ENCODE measurements around the gene SLC22A17.
"Not testable (repeated sequence)": the region's sequence is repeated elsewhere in the genome, so short reads cannot be mapped to it uniquely, and the experiment has no call there.

Gene SLC22A17

DNA sequence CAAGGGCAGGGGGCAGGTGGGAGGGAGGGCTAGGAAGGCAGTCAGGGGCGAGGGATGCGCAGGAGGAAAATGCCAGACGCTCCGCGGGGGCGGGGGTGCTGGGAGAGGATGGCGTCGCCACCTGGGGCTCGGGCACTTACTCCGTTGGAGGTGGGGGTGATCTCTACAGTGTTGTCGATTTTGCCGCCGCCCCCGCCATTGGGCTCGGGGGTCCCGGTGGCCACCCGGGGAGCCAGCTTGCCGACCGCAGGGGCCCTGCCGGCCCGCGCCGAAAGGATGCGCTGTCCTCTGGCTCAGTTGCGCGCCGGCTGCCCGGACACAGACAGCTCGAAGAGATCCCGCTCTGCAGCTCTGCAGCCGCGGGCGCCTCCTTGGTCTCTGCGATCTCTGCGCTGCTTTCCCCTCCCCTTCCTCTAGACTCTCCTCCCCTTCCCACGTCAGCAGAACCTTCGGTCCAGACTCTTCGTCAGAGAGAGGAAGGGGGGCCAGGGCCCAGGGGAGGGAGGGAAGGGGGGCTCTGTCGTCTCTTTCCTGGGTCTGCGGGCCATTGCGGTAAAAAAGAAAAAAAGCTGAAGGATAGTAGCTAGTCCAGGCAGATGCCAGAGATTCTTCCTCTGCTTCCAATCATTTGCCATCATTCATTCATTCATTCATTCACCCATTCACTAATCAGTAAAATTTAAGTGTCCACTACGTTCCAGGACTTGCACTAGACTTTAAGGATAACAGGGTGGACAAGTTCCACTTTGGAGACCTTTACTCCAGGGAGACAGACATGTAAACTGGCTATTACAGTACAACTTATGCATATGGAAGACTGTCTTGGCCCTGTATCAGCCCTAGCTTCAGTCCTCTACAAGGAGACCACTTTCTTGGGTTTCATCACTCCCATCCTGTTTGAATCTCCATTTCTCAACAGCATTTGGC, at the start of gene SLC22A17:
Gene SLC22A17, minus strand, starts transcription at position 382 of the 927 bp plus-strand sequence.
- peak within 1 kb of the TSS; percentile 87 for H3K4me3 ChIP-seq (ENCODE audit: low read depth, low read length)
- H3K4me1 ChIP-seq (ENCODE audit: control insufficient read depth, insufficient read depth, low read length): peaks cover 3% of the 10 kb centered on the region; the same call in 1 of the 2 replicates
- H3K36me3 ChIP-seq (ENCODE audit: control insufficient read depth, insufficient read depth, low read length): peaks cover 18% of the 10 kb centered on the region
- H3K9ac ChIP-seq (ENCODE audit: low read length): peak within 1 kb of the TSS; percentile 45
- H3K9me3 ChIP-seq (ENCODE audit: control insufficient read depth, insufficient read depth, low read depth, low read length): no peaks in the 10 kb centered on the region
- H3K27ac ChIP-seq (ENCODE audit: low read depth, low read length): no peak within 1 kb of the TSS
- peaks cover 40% of the 10 kb centered on the region for H3K27me3 ChIP-seq (ENCODE audit: control insufficient read depth, insufficient read depth, low read length)

DNA sequence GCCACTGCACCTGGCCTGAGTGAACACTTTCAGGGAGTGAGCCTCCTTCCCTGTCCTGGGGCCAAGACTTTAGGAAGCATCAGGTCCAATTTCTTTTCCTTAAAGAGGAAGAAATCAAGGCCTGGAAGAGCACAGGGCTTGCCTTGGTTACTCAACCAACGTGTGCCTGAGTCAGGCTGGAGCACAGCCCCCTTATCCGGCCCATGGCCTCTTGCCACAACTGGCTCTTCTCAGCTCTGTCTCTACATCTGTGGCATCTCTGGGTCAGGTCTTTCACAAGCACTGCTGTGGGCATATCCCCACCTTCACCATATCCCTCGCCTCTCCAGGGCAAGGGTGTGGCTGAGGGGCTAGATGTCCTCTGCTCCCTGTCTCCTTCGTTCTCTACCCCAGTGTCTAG, 48.6 kb upstream of the SLC22A17 start:
- no peaks in the 10 kb centered on the region for H3K9me3 ChIP-seq (ENCODE audit: control insufficient read depth, insufficient read depth, low read depth, low read length)
- H3K27me3 ChIP-seq (ENCODE audit: control insufficient read depth, insufficient read depth, low read length): peaks cover 37% of the 10 kb centered on the region
- H3K36me3 ChIP-seq (ENCODE audit: control insufficient read depth, insufficient read depth, low read length): no peaks in the 10 kb centered on the region
- H3K4me3 ChIP-seq (ENCODE audit: low read depth, low read length): no peak overlapping the region
- H3K4me1 ChIP-seq (ENCODE audit: control insufficient read depth, insufficient read depth, low read length): 0 out of 2 replicates have a peak, but pooled peaks cover 5% of the 10 kb centered on the region
- H3K9ac ChIP-seq (ENCODE audit: low read length): no peak overlapping the region
- H3K27ac ChIP-seq (ENCODE audit: low read depth, low read length): no peak overlapping the region

DNA sequence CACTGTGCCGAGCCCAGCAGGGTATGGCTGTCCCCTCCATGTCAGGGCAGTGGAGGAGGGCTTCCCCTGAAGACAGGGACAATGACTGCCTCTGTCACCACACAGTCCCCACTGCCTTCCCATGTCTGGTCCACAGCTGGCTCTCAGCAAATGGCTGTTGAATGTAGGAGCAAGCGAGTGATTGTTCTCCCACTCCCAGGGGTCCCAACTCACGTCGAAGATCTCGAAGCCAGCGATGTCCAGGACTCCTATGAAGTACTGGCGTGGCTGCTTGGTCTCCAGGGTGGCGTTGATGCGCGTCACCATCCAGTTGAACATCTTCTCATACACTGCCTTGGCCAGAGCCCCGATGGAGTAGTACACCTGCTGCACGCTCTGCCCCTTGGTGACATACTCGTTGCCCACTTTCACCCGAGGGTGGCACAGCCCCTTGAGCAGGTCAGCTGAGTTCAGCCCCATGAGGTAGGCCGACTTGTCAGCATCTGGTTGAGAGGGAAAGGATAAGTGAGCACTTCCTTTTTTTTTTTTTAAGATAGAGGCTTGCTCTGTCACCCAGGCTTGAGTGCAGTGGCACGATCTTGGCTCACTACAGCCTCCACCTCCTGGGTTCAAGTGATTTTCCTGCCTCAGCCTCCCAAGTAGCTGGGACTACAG, 47.9 kb upstream of the SLC22A17 start:
- H3K27ac ChIP-seq (ENCODE audit: low read depth, low read length); H3K4me1 ChIP-seq (ENCODE audit: control insufficient read depth, insufficient read depth, low read length); H3K36me3 ChIP-seq (ENCODE audit: control insufficient read depth, insufficient read depth, low read length); H3K9me3 ChIP-seq (ENCODE audit: control insufficient read depth, insufficient read depth, low read depth, low read length); H3K4me3 ChIP-seq (ENCODE audit: low read depth, low read length); H3K9ac ChIP-seq (ENCODE audit: low read length): not testable (repeated sequence)
- peaks cover 33% of the 10 kb centered on the region for H3K27me3 ChIP-seq (ENCODE audit: control insufficient read depth, insufficient read depth, low read length)

DNA sequence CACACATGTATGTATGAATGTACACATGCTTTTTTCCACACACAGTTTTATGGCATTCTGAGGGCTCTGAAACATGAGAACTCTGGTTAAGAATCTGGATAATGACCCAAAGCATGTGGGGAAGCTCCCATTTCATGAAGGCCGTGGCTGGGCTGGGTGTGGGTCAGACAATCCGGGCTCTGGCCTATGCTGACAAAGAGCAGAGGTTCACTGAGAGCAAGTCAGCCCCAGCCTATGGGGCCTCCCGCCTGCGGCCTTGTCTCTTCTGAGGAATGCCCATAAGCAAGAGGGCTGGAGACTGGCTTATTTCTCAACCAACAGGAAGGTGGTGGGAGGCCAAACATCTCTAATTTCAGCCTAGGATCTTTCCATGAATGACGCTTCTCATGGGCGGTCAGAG, 46.9 kb upstream of the SLC22A17 start:
- no peak overlapping the region for H3K9ac ChIP-seq (ENCODE audit: low read length)
- no peaks in the 10 kb centered on the region for H3K9me3 ChIP-seq (ENCODE audit: control insufficient read depth, insufficient read depth, low read depth, low read length)
- H3K27ac ChIP-seq (ENCODE audit: low read depth, low read length): no peak overlapping the region
- H3K4me1 ChIP-seq (ENCODE audit: control insufficient read depth, insufficient read depth, low read length): 0 out of 2 replicates have a peak, but pooled peaks cover 5% of the 10 kb centered on the region
- peaks cover 33% of the 10 kb centered on the region for H3K27me3 ChIP-seq (ENCODE audit: control insufficient read depth, insufficient read depth, low read length)
- no peak overlapping the region for H3K4me3 ChIP-seq (ENCODE audit: low read depth, low read length)
- H3K36me3 ChIP-seq (ENCODE audit: control insufficient read depth, insufficient read depth, low read length): no peaks in the 10 kb centered on the region

DNA sequence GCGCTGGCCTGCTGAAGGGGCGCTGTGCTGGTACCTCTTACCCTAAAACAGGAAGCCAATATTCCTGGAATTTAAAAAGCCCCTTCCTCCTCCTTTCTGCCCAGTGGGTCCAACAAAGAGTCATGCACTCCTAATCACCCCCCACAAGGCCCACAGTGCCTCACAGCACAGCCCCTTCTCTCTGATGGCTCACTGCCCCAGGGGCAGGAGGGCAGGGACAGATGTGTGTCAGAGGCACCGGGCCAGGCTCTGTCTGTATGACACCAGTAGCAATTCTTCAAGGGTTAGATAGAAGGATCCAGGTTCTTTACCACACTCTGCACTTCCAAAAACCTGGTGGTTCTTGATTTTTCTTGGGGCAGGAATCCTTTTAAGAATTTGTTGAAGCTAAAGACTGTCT, 46.4 kb upstream of the SLC22A17 start:
- peaks cover 29% of the 10 kb centered on the region for H3K27me3 ChIP-seq (ENCODE audit: control insufficient read depth, insufficient read depth, low read length)
- H3K9ac ChIP-seq (ENCODE audit: low read length): no peak overlapping the region
- H3K4me3 ChIP-seq (ENCODE audit: low read depth, low read length): no peak overlapping the region

DNA sequence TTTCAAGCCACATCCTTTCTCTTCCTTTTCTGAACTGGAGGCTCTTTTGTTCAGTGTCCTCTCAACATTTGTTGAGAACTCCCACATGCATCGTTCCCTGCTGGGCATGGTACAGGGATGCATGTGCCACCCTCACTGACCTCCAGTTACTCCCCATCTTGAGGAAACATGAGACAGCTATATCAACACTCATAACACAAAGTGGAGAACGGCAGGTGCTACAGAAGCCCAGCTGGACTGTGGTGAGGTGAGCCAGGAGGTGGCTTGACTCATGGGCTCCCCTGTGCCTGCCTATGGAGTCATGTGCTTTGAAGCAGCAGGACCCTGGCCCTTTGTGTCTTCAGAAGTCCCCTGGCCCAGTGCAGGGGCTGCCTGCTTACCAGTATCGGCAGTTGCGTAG, 45.7 kb upstream of the SLC22A17 start:
- no peak overlapping the region for H3K4me3 ChIP-seq (ENCODE audit: low read depth, low read length)
- H3K9me3 ChIP-seq (ENCODE audit: control insufficient read depth, insufficient read depth, low read depth, low read length): no peaks in the 10 kb centered on the region
- no peak overlapping the region for H3K9ac ChIP-seq (ENCODE audit: low read length)
- 0 out of 2 replicates have a peak, but pooled peaks cover 5% of the 10 kb centered on the region for H3K4me1 ChIP-seq (ENCODE audit: control insufficient read depth, insufficient read depth, low read length)
- no peaks in the 10 kb centered on the region for H3K36me3 ChIP-seq (ENCODE audit: control insufficient read depth, insufficient read depth, low read length)
- H3K27me3 ChIP-seq (ENCODE audit: control insufficient read depth, insufficient read depth, low read length): peaks cover 27% of the 10 kb centered on the region
- H3K27ac ChIP-seq (ENCODE audit: low read depth, low read length): no peak overlapping the region

More for the DNA sequence above, 46.4 kb upstream of the SLC22A17 start:
- H3K36me3 ChIP-seq (ENCODE audit: control insufficient read depth, insufficient read depth, low read length): no peaks in the 10 kb centered on the region
- 0 out of 2 replicates have a peak, but pooled peaks cover 5% of the 10 kb centered on the region for H3K4me1 ChIP-seq (ENCODE audit: control insufficient read depth, insufficient read depth, low read length)
- no peaks in the 10 kb centered on the region for H3K9me3 ChIP-seq (ENCODE audit: control insufficient read depth, insufficient read depth, low read depth, low read length)
- H3K27ac ChIP-seq (ENCODE audit: low read depth, low read length): no peak overlapping the region

DNA sequence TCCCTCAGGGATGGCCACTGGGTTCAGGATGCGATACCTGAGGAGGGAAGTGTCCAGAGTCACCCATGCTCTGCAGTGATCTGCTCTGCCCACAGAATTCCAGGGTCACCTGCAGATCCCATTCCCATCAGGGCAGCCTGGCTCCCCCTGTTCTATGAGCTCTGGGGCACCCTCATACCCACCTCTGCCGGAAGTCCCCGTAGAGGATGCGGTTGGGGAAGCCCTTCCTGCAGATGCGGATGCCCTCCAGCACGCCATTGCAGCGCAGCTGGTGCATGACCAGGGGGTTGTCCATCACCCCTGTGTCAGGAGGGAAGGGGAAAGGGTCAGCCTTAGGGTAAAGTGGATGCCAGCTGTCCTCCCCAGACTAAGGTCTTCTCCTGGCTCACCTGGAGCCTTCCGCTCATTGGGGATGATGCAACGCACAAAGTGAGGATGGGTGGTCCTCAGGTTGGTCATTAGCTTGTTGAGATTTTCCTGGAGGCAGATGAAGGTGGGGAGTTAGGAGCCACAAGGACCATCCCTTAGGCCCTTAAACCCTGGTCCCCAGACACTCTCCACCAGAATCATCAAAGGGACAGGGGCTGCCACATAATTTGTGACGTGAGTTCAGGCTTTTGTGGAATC, 44.2 kb upstream of the SLC22A17 start:
- Histone ChIP-seq H3K4me3 (ENCODE audit: low read depth, low read length) (no peak overlapping the region), H3K9me3 (ENCODE audit: control insufficient read depth, insufficient read depth, low read depth, low read length) (no peaks in the 10 kb centered on the region), H3K27ac (ENCODE audit: low read depth, low read length) (no peak overlapping the region), H3K9ac (ENCODE audit: low read length) (no peak overlapping the region), H3K36me3 (ENCODE audit: control insufficient read depth, insufficient read depth, low read length) (no peaks in the 10 kb centered on the region), H3K4me1 (ENCODE audit: control insufficient read depth, insufficient read depth, low read length) (no peaks in the 10 kb centered on the region), H3K27me3 (ENCODE audit: control insufficient read depth, insufficient read depth, low read length) (peaks cover 29% of the 10 kb centered on the region; the same call in 1 of the 2 replicates)

DNA sequence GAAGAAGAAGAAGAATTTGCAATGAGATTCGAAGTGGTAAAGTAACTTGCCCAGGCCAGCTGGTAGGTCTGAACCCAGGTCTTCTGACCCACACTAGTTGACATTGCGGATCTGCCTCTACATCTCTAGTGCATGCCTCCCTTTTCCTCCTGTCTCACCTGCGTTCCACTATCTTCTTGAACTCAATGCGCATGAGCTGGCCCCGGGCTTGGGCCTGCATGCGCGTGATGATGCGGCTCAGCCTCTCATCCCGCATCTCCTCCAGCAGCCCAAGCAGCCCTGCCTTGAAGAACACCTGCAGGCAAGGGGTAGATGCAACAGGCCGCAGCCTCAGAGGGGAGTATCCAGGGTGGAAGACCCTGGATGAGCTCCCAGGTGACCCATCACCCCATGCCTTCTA, 43.4 kb upstream of the SLC22A17 start:
- no peaks in the 10 kb centered on the region for H3K9me3 ChIP-seq (ENCODE audit: control insufficient read depth, insufficient read depth, low read depth, low read length)
- no peak overlapping the region for H3K9ac ChIP-seq (ENCODE audit: low read length)
- peaks cover 27% of the 10 kb centered on the region; the same call in 1 of the 2 replicates for H3K27me3 ChIP-seq (ENCODE audit: control insufficient read depth, insufficient read depth, low read length)
- H3K4me1 ChIP-seq (ENCODE audit: control insufficient read depth, insufficient read depth, low read length): no peaks in the 10 kb centered on the region
- no peak overlapping the region for H3K27ac ChIP-seq (ENCODE audit: low read depth, low read length)
- H3K4me3 ChIP-seq (ENCODE audit: low read depth, low read length): no peak overlapping the region
- no peaks in the 10 kb centered on the region for H3K36me3 ChIP-seq (ENCODE audit: control insufficient read depth, insufficient read depth, low read length)

DNA sequence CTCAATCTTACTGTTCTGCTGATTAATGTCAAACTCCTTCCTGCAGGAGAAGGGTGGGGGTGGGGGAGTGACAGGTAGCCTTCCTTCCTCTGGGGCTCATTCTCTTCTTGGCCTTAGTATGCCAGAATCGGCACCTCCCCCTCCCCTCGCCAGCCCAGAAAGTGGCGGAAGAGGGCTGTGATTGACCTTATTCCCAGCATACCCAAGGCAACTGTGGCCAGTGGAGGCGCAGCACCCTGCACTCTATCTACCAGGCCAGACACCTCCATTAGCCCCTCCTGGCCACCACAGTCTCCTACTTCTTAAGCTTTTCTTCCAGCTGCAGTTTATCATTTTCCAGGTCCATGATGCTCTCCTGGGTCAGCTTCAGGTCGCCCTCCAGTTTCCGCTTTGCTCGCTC, 39.9 kb upstream of the SLC22A17 start:
- Histone ChIP-seq H3K36me3 (ENCODE audit: control insufficient read depth, insufficient read depth, low read length) (no peaks in the 10 kb centered on the region), H3K4me1 (ENCODE audit: control insufficient read depth, insufficient read depth, low read length) (peaks cover 9% of the 10 kb centered on the region), H3K9me3 (ENCODE audit: control insufficient read depth, insufficient read depth, low read depth, low read length) (no peaks in the 10 kb centered on the region), H3K4me3 (ENCODE audit: low read depth, low read length) (no peak overlapping the region), H3K27me3 (ENCODE audit: control insufficient read depth, insufficient read depth, low read length) (peaks cover 37% of the 10 kb centered on the region), H3K27ac (ENCODE audit: low read depth, low read length) (no peak overlapping the region), H3K9ac (ENCODE audit: low read length) (no peak overlapping the region)

DNA sequence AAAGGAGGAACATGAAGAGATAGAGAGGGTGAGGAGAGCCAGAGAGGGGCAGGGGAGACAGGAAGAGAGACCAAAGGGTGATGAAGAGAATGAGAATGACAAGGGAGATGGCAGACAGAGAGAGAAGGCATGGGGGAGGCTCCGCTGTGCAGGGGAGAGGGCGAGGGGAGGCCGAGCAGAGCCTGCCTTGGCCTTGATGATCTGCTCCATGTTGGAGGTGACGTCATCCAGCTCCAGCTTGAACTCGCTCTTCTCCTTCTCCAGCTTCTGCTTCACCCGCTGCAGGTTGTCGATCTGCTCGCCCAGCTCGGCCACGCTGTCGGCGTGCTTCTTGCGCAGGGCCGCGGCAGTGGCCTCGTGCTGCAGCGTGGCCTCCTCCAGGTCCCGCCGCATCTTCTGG, 37.2 kb upstream of the SLC22A17 start:
- not testable (repeated sequence) for H3K4me3 ChIP-seq (ENCODE audit: low read depth, low read length); H3K9ac ChIP-seq (ENCODE audit: low read length)
- H3K27me3 ChIP-seq (ENCODE audit: control insufficient read depth, insufficient read depth, low read length): peaks cover 32% of the 10 kb centered on the region

DNA sequence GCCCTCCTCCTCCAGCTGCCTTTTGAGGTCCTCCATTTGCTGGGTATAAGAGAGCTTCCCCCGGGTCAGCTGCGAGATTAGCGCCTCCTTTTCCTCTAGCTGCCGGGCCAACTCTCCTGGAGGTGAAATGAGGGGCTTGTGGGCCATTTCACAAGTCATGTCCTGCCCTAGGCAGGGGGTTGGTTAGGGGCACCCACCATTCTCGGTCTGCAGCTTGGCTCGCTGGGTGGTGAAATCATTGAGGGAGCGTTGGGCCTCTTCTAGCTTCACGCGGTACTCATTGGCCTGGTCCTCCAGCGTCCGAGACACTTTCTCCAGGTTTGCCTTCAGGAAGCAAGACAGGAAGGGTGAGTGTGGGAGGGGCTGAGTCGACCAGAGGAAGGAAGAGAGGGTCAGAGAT, 36.7 kb upstream of the SLC22A17 start:
- Histone ChIP-seq H3K9me3 (ENCODE audit: control insufficient read depth, insufficient read depth, low read depth, low read length) (no peaks in the 10 kb centered on the region), H3K4me1 (ENCODE audit: control insufficient read depth, insufficient read depth, low read length) (peaks cover 9% of the 10 kb centered on the region), H3K9ac (ENCODE audit: low read length) (no peak overlapping the region), H3K27ac (ENCODE audit: low read depth, low read length) (no peak overlapping the region), H3K27me3 (ENCODE audit: control insufficient read depth, insufficient read depth, low read length) (peaks cover 32% of the 10 kb centered on the region), H3K4me3 (ENCODE audit: low read depth, low read length) (no peak overlapping the region), H3K36me3 (ENCODE audit: control insufficient read depth, insufficient read depth, low read length) (no peaks in the 10 kb centered on the region)

More for the DNA sequence above, 37.2 kb upstream of the SLC22A17 start:
- not testable (repeated sequence) for H3K9me3 ChIP-seq (ENCODE audit: control insufficient read depth, insufficient read depth, low read depth, low read length); H3K27ac ChIP-seq (ENCODE audit: low read depth, low read length); H3K36me3 ChIP-seq (ENCODE audit: control insufficient read depth, insufficient read depth, low read length); H3K4me1 ChIP-seq (ENCODE audit: control insufficient read depth, insufficient read depth, low read length)
